Stimulated activated CD4-positive, alpha-beta T cell treated with anti-CD3 and anti-CD28 coated beads, TNF-alpha, amount 100 ng/mL, for 48 hours (primary cell): Measurements from ENCODE around the gene TLR2.
A peak's percentile ranks its signal among the peaks of the same experiment; 100 is the strongest.

ENCODE experiments used
- DNase-seq, 3 donors: peaks; one replicate each; pipeline ENCODE4 v3.0.0-alpha.2; 2020; ENCODE audit warnings: low read depth in 3 of 3

Gene TLR2, protein sequence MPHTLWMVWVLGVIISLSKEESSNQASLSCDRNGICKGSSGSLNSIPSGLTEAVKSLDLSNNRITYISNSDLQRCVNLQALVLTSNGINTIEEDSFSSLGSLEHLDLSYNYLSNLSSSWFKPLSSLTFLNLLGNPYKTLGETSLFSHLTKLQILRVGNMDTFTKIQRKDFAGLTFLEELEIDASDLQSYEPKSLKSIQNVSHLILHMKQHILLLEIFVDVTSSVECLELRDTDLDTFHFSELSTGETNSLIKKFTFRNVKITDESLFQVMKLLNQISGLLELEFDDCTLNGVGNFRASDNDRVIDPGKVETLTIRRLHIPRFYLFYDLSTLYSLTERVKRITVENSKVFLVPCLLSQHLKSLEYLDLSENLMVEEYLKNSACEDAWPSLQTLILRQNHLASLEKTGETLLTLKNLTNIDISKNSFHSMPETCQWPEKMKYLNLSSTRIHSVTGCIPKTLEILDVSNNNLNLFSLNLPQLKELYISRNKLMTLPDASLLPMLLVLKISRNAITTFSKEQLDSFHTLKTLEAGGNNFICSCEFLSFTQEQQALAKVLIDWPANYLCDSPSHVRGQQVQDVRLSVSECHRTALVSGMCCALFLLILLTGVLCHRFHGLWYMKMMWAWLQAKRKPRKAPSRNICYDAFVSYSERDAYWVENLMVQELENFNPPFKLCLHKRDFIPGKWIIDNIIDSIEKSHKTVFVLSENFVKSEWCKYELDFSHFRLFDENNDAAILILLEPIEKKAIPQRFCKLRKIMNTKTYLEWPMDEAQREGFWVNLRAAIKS

GRCh38 chr4:153684182-153684970 is at the start of gene TLR2:
TSS of gene TLR2 (plus strand) at chr4:153684280. CDS start at chr4:153702908, 18,628 bp downstream.
- peak; percentile 29 to 41 (median 31) for DNase-seq

DNA sequence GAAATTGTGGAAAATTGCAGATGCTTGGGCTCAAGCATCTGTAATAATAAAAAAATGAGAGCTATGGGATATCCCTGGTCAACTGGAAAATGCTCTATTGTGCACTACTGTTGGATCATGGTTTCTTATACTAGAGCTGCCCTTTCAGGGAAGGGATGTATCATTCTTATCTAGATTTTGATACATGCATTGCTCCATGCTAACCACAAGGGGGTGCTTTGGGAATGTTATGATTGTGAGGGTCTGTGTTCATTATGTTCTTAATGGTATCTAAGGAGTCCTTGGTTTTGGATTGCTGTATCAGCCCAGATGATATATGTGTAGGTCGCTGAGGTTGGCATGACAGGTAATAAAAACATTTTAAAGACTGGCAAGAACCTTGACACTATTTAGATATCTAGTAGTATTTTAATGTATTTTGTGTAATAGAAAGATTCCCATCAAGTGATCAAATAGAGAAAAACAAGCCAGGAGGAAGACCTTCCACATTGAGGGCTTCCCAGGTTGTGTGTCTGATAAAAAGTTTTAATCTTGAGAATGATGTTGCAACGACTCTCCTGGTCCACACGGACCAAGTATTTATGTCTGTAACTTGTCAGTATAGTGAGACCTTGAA is 49.2 kb upstream of the TLR2 start:
- no peak for DNase-seq

DNA sequence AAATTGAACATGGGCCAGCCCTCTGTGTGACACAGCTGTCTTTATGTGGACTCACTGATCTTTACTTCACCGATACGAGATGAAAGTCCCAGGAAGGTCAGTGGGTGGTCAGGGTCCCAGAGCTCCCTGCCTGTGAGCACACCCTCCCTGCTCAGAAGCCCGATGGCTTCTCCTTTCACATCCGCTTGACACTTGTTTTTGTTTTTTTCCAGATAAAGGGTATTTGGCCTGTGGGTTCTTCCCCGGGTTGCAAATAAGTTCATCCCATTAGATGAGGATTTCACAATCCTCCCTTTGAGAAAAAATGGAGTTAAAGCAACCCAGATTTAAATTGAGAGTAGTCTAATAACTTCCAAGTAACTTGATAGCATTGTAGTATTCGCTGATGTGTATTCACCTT is 48.2 kb upstream of the TLR2 start:
- no peak for DNase-seq

GRCh38 chr4:153637201-153637600 is 46.9 kb upstream of the TLR2 start:
- DNase-seq, result no peak

GRCh38 chr4:153638011-153638410 is 46.1 kb upstream of the TLR2 start:
- DNase-seq, result no peak

DNA sequence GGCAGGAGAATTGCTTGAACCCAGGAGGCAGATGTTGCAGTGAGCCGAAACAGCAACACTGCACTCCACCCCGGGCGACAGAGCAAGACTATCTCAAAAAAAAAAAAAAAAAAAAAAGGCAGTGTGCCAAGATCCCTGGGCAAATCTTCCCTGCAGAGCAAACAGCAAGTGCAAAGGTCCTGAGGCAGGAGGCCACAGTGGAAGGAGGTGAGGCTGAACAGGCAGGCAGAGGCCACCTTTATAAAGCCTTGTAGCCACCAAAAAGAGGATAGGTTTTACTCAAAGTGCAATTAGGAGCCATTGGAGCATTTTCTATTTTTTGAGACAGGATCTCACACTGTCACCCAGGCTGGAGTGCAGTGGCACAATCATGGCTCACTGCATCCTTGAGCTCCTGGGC is 45.1 kb upstream of the TLR2 start:
- no peak for DNase-seq

DNA sequence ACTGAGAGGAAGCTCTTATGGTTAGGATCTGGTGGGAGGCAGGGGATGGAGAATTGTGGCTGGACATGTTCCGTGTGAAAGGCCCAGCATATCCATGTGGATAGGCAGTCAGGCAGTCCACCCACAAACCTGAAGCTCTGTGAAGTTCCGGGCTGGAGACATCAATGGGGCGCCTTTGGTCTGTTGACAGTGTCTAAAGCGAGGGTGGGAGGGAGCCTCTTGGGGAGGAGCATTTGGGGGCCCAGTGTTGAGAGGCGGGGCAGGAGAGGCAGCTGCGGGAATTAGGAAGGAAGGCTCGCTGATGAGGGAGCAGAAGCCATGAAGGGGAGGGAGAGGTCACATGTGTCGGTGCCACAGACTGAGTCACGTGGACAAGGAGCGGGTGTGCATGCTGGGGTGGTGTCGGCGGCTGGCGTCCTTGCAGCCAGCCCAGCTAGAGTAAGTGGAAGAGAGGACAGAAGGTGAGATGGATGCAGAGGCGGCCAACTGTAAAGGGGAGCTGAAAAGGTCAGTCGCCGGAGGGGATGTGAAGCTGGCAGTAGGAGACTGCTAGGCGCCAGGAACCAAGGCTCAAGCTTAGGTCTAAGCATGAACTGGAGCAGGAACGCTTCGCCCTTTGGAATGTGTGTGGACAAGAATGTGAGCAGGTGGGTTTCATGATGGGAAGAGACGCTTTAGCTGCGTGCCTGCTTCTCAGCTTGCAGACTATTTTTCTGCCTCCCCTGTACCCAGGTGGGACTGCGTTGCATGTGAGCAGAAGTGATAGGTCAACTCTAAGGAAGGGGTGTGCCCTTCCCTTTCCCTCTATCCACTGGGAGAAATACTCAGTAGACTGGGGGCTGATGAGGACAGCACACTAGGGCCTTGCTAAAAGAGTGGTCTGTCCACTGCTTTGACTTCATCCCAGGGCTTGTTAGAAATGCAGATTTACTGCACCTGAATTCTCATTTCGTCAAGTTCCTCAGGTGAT is 44.0 kb upstream of the TLR2 start:
- DNase-seq, result no peak

GRCh38 chr4:153641532-153641931 is 42.5 kb upstream of the TLR2 start:
- DNase-seq, result no peak

DNA sequence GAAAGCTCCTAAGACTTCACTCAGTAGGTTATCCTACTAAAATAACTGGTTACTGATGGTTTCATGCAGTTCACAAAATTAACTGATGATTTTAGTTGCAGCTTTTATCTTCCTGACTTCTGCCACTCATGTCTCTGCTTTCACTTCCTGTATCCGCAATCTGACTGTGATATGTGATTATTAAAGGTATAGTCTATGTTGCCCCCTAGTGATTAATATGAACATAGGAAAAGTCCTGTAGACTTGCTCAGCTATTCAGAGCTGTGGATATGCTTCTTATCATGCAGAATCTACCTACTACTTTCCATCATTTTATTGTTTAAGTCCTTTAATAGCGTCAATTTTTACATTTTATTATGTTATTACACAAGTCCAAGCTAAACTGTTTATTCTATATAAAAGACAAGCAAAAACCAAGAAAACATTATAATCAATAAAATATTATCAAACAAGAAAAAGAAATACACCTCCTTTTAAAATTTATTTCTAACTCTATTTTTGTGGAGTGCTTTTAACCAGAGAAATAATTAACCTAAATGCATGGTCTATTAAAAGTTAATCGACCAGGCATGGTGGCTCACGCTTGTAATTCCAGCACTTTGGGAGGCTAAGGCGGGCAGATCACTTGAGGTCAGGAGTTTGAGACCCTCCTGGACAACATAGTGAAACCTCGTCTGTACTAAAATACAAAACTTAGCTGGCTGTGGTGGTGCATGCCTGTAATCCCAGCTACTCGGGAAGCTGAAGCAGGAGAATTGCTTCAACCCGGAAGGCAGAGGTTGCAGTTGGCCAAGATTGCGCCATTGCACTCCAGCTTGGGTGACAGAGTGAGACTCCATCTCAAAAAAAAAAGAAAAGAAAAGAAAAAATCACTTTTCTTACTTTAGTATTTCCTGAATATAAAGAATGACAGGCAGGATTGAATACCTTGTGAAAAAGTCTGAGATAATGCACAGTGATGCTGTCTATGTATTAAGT is 40.4 kb upstream of the TLR2 start:
- no peak for DNase-seq

DNA sequence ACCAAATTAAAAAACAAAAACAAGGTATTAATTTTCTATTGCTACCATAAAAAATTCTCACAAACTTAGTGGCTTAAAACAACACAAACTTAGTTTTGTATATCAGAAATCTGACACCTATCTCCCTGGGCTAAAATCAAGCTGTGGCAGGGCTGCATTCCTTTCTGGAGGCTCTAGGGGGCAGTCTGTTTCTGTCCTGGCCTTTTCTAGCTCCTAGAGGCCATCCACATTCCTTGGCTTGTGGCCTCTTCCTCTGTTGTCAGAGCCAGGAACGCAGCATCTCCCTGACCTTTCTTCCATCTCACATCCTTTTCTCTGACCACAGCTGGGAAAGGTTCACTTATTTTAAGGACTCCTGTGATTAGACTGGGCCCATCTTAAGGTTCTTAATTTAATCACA is 38.9 kb upstream of the TLR2 start:
- no peak for DNase-seq

DNA sequence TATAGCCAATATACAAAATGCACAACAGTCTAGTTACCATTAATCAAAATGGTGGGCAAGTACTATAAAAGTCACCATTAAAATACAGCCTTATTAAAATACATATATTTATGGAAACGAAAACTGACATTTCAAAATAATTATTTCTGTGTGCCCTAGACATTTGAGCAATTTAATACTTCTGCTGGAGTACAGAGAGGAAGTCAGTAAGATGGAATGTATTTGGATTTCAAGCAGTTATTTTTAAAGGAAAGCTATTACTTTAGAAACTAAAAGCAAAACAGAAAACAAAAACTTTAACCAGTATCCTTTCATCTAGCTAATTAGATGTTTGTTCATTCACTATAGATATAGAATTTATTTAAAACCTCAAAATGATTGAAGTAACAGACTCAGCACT is 37.8 kb upstream of the TLR2 start:
- DNase-seq, result no peak

- no peak for DNase-seq
These were observed 37.1 kb upstream of the TLR2 start for GRCh38 chr4:153646978-153647377.

- no peak for DNase-seq
These were observed 36.1 kb upstream of the TLR2 start for GRCh38 chr4:153647975-153648374.

DNA sequence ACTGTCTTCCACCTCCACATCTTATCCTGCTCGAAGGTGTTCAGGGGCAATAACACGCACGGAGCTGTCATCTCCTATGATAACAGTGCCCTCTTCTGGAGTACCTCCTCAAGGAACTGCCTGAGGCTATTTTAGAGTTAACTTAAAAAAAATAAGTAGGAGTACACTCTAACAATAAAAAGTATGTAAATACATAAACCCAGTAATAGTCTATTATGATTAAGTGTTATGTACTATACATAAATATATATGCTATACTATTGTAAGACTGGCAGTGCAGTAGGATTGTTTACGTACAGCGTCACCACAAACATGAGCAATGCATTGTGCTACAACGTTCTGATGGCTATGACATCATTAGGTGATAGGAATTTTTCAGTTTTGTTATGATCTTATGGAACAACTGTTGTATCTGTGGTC is 34.5 kb upstream of the TLR2 start:
- DNase-seq, result no peak

DNA sequence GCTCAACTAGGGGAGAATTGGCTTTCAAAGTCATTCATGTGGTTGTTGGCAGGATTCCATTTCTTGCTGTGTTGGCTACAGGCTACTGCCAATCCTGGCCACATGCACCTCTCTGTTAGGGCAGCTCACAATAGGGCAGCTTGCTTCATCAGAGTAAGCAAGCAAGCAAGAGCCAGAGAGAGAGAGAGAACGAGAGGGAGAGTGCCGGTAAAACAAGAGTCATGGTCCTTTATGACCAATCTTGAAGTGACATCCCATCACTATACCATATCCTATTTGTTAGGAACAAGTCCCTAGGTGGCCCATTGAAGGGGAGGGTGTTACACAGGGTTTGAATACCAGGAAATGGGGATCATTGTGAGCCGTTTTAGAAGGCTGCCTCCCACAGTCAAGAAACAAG is 33.0 kb upstream of the TLR2 start:
- DNase-seq, result no peak

DNA sequence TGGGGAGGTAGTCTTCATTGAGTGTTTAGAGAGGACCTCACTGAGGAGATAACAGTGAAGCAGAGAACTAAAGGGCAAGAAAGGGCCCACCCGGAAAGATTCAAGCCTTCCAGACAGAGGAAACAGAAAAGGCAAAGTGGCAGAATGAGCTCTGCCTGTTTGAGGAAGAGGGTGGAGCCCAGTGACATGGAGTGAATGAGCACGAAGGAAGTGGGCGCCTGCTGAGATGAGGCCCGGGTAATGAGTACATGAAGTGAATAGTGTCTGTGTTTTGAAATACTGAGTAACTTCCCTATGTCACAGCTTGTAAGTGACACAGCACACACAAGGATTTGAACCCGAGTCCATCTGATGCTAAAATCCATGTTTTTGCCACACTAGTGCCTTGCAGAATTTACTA is 32.5 kb upstream of the TLR2 start:
- peak in 2 of 3 donors; percentile 52 to 54 for DNase-seq

DNA sequence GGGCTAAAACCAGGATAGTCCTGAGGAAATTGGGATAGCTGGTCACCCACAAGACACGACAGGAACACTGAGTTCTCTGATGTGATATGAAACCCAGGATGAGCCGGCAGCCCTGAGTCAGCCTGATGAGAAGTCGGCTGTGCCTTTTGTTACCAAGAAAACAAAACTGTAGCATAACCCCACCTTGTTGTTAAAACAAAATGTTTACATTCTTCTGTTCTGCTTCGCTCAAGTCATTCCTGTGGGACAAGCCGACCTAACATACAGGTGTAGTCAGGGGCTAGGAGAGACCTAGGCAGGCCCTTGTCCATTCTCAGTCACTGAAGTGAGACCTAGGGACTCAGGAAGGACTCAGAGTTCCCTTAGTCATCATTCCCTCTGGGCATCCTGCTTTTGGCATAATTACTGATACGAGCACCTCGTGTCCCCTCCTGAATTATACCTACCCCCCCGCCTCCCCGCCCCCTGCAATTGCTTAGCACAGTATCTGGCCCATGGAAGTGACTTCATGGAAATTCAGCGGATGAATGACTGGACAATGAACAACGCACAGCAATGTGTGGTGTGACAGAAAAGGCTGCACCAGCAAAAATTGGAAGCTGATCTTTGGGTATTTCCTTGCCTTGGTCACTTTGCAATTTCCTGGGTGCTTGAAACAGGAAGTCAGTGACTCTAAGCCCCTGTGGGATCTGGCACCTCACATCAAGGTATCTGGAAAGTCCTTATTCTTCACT is 31.9 kb upstream of the TLR2 start:
- no peak for DNase-seq

GRCh38 chr4:153655002-153655541 is 29.0 kb upstream of the TLR2 start:
- no peak for DNase-seq
